ENCODE results near the gene ALG3. TPM values are rescaled to one million over a fixed set of nuclear protein-coding genes. Genes with fewer than 3 reads are reported as not detected.

Gene ALG3
- total and polyA plus RNA-seq, 9 of the 15 experiments (the other 6 are each of a cell fraction or from before 2014, with no cell fraction given): 37.5 to 107 (median 80.1) TPM

DNA sequence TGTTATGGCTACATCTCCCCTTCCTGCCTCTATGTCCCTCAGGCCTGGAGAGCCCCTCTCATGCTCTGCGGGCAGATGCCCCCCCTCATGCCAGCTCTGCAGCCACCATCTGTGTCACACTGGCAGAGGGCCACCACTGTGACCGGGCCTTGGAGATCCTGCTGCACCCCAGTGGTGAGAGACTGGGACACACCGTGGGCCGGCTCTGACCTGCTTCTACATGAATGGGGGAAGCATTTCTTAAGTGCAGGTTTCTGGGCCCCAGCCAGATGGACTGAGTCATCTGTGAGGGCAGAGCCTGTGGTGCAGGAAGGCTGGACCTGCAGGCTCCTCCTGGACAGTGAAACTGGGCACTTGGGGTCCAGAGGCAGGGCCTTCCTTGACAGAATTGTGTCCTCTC lies 14.5 kb downstream of the ALG3 start (continued):
- no peak for TF ChIP-seq ZNF75A (CRISPR knock-in tag; IDR thresholded peaks at IDR 0.05)
- TF ChIP-seq, protein P1, sequence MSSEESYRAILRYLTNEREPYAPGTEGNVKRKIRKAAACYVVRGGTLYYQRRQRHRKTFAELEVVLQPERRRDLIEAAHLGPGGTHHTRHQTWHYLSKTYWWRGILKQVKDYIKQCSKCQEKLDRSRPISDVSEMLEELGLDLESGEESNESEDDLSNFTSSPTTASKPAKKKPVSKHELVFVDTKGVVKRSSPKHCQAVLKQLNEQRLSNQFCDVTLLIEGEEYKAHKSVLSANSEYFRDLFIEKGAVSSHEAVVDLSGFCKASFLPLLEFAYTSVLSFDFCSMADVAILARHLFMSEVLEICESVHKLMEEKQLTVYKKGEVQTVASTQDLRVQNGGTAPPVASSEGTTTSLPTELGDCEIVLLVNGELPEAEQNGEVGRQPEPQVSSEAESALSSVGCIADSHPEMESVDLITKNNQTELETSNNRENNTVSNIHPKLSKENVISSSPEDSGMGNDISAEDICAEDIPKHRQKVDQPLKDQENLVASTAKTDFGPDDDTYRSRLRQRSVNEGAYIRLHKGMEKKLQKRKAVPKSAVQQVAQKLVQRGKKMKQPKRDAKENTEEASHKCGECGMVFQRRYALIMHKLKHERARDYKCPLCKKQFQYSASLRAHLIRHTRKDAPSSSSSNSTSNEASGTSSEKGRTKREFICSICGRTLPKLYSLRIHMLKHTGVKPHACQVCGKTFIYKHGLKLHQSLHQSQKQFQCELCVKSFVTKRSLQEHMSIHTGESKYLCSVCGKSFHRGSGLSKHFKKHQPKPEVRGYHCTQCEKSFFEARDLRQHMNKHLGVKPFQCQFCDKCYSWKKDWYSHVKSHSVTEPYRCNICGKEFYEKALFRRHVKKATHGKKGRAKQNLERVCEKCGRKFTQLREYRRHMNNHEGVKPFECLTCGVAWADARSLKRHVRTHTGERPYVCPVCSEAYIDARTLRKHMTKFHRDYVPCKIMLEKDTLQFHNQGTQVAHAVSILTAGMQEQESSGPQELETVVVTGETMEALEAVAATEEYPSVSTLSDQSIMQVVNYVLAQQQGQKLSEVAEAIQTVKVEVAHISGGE (CRISPR knock-in tag; IDR thresholded peaks at IDR 0.05): peak in 2 of 3 experiments; percentile 53 to 92; a peak in 3 of 6 replicates
- no peak for TF ChIP-seq IFI16 (CRISPR knock-in tag; IDR thresholded peaks at IDR 0.05)
- TF ChIP-seq, protein P2, sequence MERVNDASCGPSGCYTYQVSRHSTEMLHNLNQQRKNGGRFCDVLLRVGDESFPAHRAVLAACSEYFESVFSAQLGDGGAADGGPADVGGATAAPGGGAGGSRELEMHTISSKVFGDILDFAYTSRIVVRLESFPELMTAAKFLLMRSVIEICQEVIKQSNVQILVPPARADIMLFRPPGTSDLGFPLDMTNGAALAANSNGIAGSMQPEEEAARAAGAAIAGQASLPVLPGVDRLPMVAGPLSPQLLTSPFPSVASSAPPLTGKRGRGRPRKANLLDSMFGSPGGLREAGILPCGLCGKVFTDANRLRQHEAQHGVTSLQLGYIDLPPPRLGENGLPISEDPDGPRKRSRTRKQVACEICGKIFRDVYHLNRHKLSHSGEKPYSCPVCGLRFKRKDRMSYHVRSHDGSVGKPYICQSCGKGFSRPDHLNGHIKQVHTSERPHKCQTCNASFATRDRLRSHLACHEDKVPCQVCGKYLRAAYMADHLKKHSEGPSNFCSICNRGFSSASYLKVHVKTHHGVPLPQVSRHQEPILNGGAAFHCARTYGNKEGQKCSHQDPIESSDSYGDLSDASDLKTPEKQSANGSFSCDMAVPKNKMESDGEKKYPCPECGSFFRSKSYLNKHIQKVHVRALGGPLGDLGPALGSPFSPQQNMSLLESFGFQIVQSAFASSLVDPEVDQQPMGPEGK (CRISPR knock-in tag; IDR thresholded peaks at IDR 0.05; ENCODE audit: borderline replicate concordance): no peak
- TF ChIP-seq, protein P3, sequence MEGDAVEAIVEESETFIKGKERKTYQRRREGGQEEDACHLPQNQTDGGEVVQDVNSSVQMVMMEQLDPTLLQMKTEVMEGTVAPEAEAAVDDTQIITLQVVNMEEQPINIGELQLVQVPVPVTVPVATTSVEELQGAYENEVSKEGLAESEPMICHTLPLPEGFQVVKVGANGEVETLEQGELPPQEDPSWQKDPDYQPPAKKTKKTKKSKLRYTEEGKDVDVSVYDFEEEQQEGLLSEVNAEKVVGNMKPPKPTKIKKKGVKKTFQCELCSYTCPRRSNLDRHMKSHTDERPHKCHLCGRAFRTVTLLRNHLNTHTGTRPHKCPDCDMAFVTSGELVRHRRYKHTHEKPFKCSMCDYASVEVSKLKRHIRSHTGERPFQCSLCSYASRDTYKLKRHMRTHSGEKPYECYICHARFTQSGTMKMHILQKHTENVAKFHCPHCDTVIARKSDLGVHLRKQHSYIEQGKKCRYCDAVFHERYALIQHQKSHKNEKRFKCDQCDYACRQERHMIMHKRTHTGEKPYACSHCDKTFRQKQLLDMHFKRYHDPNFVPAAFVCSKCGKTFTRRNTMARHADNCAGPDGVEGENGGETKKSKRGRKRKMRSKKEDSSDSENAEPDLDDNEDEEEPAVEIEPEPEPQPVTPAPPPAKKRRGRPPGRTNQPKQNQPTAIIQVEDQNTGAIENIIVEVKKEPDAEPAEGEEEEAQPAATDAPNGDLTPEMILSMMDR (IDR thresholded peaks at IDR 0.05 in 2 of 3, conservative IDR thresholded peaks at IDR 0.05 in 1 of 3; ENCODE audit: insufficient read depth in 2 of 3, low read depth in 1 of 3, low read length in 3 of 3): peak in 2 of 3 experiments; percentile 13 to 17; a peak in 2 of 6 replicates
- TF ChIP-seq, protein P4, sequence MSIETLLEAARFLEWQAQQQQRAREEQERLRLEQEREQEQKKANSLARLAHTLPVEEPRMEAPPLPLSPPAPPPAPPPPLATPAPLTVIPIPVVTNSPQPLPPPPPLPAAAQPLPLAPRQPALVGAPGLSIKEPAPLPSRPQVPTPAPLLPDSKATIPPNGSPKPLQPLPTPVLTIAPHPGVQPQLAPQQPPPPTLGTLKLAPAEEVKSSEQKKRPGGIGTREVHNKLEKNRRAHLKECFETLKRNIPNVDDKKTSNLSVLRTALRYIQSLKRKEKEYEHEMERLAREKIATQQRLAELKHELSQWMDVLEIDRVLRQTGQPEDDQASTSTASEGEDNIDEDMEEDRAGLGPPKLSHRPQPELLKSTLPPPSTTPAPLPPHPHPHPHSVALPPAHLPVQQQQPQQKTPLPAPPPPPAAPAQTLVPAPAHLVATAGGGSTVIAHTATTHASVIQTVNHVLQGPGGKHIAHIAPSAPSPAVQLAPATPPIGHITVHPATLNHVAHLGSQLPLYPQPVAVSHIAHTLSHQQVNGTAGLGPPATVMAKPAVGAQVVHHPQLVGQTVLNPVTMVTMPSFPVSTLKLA (conservative IDR thresholded peaks at IDR 0.05): no peak

All from K562 (cell line).